ENCODE measurements around the gene KRTAP12-3.
"Not testable (repeated sequence)": the region's sequence is repeated elsewhere in the genome, so short reads cannot be mapped to it uniquely, and the experiment has no call there.

The KRTAP12-3 gene

GRCh38 chr21:44653656-44654575, 3.8 kb upstream of the KRTAP12-3 start:
- no peak for DNase-seq (ENCODE audit: low read depth)
- no peak for TF ChIP-seq CTCF (IDR thresholded peaks at IDR 0.05; ENCODE audit: low read depth, low read length, missing control alignments)
- in situ Hi-C loops (cut with HindIII; ENCODE audit: low sequenced_read_pairs) = no loop called here
- no peak overlapping the region for H3K4me3 ChIP-seq (ENCODE audit: low read depth, low read length)

GRCh38 chr21:44654576-44655175, 3.1 kb upstream of the KRTAP12-3 start, which contains the start of gene KRTAP12-4:
Gene KRTAP12-4, minus strand, starts transcription at chr21:44654659. Its CDS starts 45 bp downstream, at chr21:44654614.
- TF ChIP-seq CTCF (IDR thresholded peaks at IDR 0.05; ENCODE audit: low read depth, low read length, missing control alignments) = no peak
- no peak for DNase-seq (ENCODE audit: low read depth)
- H3K4me3 ChIP-seq (ENCODE audit: low read depth, low read length) = no peak within 1 kb of the TSS
- in situ Hi-C loops (cut with HindIII; ENCODE audit: low sequenced_read_pairs) = no loop called here

GRCh38 chr21:44656868-44657267, 864 bp upstream of the KRTAP12-3 start:
- in situ Hi-C loops (cut with HindIII; ENCODE audit: low sequenced_read_pairs) = no loop called here

GRCh38 chr21:44658541-44658910, 794 bp downstream of the KRTAP12-3 start:
- no peak for TF ChIP-seq CTCF (IDR thresholded peaks at IDR 0.05; ENCODE audit: low read depth, low read length, missing control alignments)
- in situ Hi-C loops (cut with HindIII; ENCODE audit: low sequenced_read_pairs) = no loop called here
- no peak overlapping the region for H3K4me3 ChIP-seq (ENCODE audit: low read depth, low read length)
- no peak for DNase-seq (ENCODE audit: low read depth)

More at GRCh38 chr21:44656868-44657267, 864 bp upstream of the KRTAP12-3 start:
- no peak for DNase-seq (ENCODE audit: low read depth)
- H3K4me3 ChIP-seq (ENCODE audit: low read depth, low read length) = no peak overlapping the region
- TF ChIP-seq CTCF (IDR thresholded peaks at IDR 0.05; ENCODE audit: low read depth, low read length, missing control alignments) = no peak

GRCh38 chr21:44658913-44659595, 1.3 kb downstream of the KRTAP12-3 start:
- TF ChIP-seq CTCF (IDR thresholded peaks at IDR 0.05; ENCODE audit: low read depth, low read length, missing control alignments) = no peak
- in situ Hi-C loops (cut with HindIII; ENCODE audit: low sequenced_read_pairs) = no loop called here
- H3K4me3 ChIP-seq (ENCODE audit: low read depth, low read length) = no peak overlapping the region
- no peak for DNase-seq (ENCODE audit: low read depth)

DNA sequence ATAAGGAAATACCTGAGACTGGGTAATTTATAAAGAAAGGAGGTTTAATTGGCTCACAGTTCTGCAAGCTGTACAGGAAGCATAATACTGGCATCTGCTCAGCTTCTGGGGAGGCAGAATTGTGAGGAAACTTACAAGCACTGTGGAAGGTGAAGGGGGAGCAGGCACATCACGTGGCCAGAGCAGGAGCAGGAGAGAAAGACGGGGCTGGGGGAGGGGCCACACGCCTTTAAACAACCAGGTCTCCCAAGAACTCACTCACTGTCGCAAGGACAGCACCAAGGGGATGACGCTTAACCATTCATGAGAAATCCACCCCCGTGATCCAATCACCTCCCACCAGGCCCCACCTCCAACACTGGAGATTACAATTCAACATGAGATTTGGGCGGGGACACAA, 3.8 kb downstream of the KRTAP12-3 start:
- DNase-seq (ENCODE audit: low read depth); H3K4me3 ChIP-seq (ENCODE audit: low read depth, low read length); in situ Hi-C loops (cut with HindIII; ENCODE audit: low sequenced_read_pairs): not testable (repeated sequence)

Measured in astrocyte of the cerebellum (primary cell).